IPS DF 19.7 (cell line): ENCODE measurements around the gene PSRC1.

ENCODE experiments used
- DNase-seq: peaks from one replicate; pipeline ENCODE4 v3.0.0-alpha.2; 2013; ENCODE audit warnings: low read depth, low spot score

PSRC1 gene

DNA sequence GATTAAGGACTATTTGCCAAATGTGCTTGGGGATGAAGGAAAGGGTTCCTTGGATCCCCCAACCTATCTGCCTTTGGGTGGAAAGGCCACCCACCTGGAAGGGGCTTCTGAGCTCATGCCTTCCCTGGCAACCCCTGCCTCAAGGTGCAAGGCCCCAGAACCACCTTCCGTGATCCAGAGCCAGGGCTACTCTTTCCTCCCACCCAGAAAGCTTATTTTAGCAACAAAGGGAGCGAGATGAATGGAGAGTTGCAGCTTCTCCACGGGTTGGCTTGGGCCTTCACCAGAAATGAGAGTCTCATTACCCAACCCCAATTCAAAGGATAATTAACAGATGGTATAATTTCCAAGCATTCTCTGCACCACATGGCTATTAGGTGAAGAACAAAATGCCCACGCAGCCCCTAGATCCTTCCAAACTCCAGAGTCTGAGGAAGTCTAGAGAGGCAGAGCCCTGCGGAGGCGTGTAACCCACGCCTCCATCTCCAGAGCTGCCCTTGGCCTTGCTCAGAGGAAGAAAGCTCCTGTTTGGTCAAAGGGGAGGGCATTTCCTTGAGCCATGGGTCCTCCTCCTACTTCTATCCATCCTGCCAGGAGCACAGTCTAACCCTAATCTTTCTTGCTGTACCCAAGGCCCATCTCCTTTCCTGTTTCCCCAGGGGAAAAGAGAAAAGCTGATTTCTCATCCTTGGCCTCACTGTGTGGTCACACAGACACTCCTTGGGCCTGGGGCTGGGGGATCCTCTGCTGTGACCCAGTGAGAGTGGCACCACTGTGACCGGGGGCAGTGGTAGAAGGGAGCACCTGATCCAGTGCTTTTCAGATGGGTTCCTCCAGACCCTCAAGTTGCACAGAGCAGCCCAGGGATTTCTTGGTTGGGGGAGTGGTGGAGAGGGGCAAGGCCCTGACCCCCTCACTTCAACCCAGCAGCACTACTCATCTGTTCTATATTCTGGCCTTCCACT, 35.3 kb downstream of the PSRC1 start:
- no peak for DNase-seq

DNA sequence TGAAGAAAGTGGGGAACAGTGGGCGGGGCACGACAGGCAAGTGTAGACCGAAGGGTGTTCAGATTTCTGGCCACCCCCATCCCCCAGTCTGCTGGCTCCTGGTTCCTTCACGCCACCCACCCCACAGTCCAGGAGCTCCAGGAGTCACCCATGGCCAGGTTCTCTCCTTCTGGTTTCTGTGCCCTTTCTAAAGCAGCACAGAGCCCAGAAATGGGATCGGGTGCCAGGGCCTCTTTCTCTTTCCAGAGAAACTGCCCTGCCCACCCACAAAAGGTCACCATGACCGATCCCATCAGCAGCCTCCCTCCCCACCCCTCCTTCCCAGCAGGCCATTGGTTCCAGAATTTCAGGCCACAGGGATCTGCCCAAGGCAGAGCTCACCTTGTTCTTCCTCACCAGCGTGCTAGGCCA, 36.8 kb downstream of the PSRC1 start:
- no peak for DNase-seq

DNA sequence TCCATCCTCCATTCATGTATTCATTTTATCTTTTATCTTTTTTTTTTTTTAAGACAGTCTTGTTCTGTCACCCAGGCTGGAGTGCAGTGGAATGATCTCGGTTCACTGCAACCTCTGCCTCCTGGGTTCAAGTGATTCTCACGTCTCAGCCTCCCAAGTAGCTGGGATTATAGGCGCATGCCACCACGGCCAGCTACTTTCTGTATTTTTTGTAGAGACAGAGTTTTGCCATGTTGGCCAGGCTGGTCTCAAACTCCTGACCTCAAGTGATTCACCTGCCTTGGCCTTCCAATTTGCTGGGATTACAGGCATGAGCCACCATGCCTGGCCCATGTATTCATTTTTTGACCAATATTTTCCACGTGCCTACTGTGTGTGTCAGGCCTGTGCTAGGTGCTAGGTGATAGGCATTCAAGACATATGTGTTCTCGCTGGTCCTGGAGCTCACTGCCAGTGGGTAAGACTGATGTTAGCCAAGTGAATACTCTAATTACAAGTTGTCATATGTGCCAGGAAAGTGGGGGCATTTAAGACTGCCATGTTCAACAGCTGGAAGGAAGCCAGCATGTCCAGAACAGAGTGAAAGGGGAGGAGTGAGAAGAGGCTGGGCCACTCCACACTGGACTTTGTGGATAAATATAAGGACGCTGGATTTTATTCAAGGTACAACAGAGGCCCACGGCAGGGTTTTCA, 38.9 kb downstream of the PSRC1 start:
- no peak for DNase-seq

DNA sequence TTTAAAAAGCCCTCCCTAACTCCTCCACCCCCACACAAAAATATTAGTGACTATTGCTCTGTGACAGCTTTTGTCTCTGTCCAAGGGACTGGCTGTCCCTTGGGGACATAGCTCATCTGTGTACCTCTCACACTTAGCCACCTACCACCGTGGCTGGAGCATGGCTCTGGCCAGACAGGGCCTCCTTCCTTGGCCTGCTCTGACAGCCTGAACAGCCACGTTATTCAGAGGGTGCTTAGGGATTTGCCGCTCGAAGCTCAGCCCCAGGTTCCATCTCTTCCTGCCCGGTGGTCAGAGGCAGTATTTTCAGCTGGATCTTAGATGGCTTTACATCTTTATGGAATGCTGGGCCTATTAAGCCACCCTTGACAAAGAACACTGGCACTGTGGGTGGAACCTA, 39.7 kb downstream of the PSRC1 start:
- no peak for DNase-seq

DNA sequence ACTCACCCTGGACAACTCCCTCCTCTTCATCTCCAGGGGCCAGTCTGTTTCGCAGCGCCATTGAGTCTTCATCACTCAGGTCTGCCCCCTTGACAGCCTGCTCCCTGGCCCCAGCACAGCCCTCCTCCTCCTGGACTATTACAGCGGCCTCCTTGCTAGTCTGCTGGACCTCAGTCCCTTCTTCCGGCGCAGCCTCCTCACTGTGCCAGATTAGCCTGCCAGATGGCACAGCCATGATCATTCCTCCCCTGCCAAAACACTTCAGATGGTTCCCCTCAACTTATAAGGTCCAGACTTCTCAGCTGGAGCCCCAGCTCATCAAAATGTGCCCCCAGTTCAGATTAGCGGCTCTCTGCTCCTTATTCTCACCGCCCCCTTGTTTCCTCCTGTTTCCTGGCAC, 40.6 kb downstream of the PSRC1 start:
- DNase-seq: no peak

DNA sequence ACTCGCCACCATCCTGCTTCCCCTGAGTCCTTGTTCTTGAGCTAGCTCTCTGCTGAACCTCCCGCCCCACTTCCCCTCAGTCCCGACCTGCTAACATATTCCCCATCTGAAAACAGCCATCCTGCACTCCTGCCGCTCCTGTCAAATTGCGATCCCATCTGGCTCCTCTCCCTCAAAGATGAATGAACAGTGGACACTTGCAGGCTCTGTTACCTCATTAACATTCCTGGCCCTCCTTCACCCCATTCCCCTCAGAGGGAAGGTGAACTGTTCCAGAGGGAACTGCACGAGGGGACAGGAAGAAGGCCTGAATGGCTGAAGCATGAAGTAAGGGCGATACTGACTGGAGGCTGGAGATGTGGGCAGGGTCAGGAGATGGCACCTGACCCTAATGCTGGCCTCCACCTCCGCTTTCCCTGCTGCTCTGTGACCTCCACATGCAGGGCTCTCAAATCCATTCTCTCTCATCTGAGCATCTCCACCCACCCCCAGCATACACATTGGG, 41.1 kb downstream of the PSRC1 start:
- no peak for DNase-seq

DNA sequence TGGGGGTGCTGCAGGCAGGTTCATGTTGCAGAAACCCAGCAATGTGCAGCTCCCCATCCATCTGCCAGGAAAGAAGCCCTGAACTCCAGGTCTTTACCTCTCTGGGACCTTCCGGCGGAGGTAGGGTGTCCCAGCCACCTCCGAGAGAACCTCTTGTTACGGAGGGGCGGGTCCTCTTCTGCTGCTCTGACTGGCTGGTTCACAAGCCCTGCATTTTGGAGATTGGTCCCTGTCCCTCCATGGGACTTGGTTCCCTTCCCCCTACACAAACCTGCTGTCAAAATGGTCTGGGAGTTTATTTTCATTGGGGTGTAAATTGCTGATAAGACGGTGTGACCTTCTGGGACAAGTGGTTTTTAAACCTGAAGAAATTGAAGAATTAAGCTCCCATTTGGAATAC, 41.6 kb downstream of the PSRC1 start:
- DNase-seq: no peak

DNA sequence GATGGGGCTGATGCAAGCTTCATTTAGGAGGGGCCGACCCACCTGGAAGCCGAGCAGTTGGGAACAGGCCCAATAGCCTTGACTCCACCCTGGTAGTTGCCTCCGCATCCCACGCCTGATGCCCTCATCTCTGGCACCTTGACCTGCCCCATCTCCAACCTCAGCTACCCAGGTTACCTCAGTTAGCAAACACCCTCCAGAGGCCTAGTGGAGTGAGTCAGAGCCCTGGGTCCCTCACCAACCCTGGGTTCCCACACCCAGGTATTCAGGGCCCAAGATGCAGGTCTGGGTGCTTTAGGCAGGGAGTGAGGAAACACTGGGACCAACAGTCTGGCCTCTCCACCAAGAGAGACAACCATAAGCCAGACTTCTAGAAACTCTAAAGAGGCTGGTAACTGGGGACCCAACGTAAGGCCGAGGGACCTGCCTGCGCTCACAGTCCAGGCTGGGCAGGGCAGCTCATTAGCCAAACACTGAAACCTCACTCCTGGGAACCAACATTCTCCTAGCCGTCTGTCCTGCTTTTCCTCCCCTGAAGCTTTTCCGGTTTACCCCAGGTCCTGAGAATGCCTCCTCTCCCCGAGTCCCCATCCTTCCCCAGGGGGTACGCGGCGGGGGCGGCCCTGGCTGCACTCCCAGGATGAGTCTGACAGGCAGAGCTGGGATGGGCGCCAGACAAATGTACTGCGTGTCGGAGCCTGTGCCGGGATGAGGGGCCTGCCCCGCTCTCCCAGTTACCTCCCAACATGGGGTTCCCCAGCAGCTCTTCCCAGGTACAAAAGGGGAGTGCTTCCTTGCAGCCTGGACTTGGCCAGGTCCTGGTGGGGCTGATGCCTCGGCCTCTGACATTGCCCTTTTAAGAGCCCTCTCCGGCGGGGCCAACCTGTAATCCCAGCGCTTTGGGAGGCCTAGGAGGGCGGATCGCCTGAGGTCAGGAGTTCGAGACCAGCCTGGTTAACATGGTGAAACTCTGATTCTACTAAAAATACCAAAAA, 42.5 kb downstream of the PSRC1 start:
- no peak for DNase-seq

DNA sequence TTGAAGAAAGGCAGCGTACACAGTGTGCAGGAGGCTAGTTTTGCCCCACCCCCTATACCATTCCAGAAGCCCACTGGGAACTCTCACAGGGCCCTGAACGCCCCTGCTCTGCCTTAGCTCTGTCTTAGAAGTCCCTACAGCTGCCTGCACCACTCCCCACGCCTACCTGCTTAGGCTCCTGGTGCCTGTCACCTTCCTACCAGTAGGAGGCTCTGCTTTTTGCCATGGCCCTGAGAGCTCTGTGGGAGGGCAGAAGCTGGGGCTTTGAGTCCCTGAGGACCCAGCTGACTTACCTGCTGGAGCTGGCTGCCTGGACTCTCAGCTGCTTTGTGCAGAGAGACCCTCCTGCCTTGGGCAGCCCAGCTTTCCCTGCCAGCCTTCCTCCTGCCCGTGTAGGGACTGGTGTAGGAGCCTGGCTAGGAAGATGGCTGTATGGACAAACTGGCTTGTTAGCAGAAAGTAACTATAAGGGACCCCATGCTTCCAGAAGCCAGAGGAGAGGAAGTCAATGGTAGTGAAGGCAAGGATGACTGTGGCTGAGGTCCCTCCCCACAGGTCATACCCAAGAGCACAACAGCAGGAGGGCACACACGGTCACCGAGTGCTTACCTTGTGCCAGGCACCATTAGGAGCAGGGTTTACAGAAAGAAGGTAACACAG, 43.4 kb downstream of the PSRC1 start:
- no peak for DNase-seq

DNA sequence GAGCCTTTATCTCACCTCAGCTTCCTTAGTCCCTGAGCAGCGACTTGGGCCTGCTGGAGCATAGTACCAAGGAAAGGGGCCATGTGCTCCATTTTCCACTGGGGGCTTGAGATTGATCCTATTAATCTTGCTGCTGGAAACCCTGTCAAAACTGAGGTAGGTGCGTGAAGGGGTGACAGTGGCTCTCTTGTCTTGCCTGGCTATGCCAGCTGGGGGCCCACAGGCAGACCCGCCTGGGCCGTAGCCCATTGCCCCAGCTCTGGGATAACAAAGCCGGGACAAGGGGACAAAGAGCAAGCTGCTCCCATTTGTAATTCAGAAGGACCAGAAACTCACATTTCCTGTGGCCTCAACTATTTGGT, 43.9 kb downstream of the PSRC1 start:
- no peak for DNase-seq

DNA sequence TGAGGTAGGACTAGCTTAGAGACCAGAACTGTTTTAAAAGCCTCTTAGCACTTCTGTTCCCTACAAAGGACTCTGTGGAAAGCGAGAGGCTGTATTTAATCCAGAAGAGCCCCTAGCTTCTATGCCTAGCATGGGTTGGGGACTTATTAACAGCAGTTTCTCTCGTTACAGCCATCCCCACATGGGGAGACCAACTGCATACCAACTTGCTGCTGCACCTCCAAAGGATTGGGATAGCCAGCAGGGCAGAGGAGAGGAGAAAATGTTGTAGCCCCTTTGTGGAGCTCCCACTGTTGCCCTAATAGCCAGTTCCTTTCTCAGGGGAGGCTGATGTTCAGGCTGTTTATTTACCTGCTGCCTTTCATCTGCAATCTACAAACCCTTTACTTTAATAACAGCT, 44.6 kb downstream of the PSRC1 start:
- no peak for DNase-seq

DNA sequence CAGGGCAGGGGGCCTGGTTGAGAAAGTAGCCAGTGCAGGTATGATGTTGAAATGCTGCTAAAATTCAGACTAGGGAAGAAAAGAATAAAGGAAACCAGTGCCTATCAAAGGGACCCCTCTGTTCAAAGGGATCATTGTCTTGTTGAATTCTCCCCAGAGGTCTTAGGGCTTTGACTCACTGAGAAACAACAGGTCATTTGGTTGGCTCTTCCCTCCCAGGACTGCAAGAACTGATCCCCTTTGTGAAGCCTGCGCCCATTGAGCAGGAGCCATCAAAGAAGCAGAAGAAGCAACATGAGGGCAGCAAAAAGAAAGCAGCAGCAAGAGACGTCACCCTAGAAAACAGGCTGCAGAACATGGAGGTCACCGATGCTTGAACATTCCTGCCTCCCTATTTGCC, 45.4 kb downstream of the PSRC1 start:
- DNase-seq: no peak

DNA sequence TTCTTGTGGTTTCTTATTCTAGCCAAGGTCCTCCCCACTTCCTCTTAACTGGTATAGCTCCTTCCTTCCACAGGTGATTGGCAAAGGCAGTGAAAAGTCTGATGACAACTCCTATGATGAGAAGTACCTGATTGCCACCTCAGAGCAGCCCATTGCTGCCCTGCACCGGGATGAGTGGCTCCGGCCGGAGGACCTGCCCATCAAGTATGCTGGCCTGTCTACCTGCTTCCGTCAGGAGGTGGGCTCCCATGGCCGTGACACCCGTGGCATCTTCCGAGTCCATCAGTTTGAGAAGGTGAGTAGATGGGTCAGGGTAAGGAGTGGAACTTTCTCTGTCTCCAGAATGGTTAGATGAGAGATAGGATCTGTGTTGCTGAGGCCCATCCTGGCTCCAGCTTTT, 47.8 kb downstream of the PSRC1 start:
- no peak for DNase-seq

DNA sequence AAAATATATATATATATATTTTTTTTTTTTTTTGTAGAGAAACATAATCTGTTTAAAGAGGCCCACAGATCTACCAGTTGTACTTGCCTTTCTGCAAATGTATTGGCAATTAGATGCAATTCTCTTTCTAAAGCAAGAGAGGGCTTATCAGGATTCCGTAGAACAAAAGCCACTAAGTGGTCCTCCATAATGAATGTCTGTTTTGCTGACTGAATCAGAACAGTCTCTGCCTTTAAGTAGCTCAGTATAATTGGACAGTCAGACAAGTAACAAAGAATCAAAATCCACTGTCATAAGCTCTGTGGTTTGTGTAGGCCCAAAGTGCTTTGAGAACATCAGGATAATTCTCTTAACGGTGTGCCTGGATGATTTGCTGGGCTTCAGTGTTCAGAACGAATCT, 51.9 kb downstream of the PSRC1 start:
- no peak for DNase-seq
